Urinary bladder (tissue), 4 donors: ENCODE measurements around the gene GNA12. TPM values are rescaled to one million over a fixed set of nuclear protein-coding genes. Genes with fewer than 3 reads are reported as not detected.
"Not testable (repeated sequence)": the region's sequence is repeated elsewhere in the genome, so short reads cannot be mapped to it uniquely, and the experiment has no call there.

Source experiments
- DNase-seq: peaks from one replicate; pipeline ENCODE4 v3.0.0-alpha.2; 2015; ENCODE audit errors: extremely low spot score
- H3K27ac ChIP-seq: one replicate; pipeline ENCODE4 v1.5.1; 2013; ENCODE audit warnings: low read depth, mild to moderate bottlenecking, moderate library complexity
- H3K36me3 ChIP-seq: one replicate; pipeline ENCODE4 v1.6.1; 2013; ENCODE audit warnings: mild to moderate bottlenecking, moderate library complexity; ENCODE audit not compliant: insufficient read depth
- H3K4me1 ChIP-seq: one replicate; pipeline ENCODE4 v1.6.1; 2013; ENCODE audit warnings: mild to moderate bottlenecking, moderate library complexity; ENCODE audit not compliant: insufficient read depth
- H3K4me3 ChIP-seq: one replicate; pipeline ENCODE4 v1.5.1; 2013; ENCODE audit warnings: low read depth, low read length
- whole genome bisulfite sequencing: extraction: QIAGEN DNeasy Blood & Tissue Kit; methylation state at CpG from one replicate; pipeline ENCODE4 v1.1.7; 2013; 5-methylcytosine and 5-hydroxymethylcytosine counted together
- polyA plus RNA-seq: library from polyadenylated mRNA; stranded (reverse); fragments of 200-250 nt; gene quantifications from one replicate; pipeline ENCODE4 v1.2.3, GENCODE V29; 2013
- total RNA-seq: library from RNA; depleted of rRNA; stranded (reverse); fragments of >200 nt; gene quantifications from one replicate; pipeline ENCODE4 v1.2.3, GENCODE V29; 2014
- donor health status: healthy with polysubstance abuse.
- donor health status: healthy.

The GNA12 gene
- total and polyA plus RNA-seq, 2 donors, result 22.1 to 62.6 TPM

DNA sequence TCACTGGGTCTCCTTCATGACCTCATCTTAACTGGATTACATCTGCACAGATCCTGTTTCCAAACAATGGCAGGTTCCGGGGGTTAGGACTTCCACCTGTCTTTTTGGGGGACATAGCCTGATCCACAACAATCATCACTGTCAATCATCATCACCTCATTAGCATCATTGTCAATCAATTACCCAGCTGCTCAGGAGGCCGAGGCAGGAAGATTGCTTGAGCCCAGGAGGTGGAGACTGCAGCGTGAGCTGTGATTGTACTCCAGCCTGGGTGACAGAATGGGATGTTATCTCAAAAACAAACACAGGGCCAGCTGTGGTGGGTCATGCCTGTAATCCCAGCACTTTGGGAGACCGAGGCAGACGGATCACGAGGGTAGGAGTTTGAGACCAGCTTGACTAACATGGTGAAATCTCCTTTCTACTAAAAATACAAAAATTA lies 137.4 kb downstream of the GNA12 start:
- no peak for DNase-seq
- Histone ChIP-seq H3K36me3 (no peaks in the 10 kb centered on the region), H3K4me3 (no peak overlapping the region), H3K4me1 (no peaks in the 10 kb centered on the region), H3K27ac (no peak overlapping the region)
- 48% methylated on average over 6 of the region's 6 CpGs for WGBS

DNA sequence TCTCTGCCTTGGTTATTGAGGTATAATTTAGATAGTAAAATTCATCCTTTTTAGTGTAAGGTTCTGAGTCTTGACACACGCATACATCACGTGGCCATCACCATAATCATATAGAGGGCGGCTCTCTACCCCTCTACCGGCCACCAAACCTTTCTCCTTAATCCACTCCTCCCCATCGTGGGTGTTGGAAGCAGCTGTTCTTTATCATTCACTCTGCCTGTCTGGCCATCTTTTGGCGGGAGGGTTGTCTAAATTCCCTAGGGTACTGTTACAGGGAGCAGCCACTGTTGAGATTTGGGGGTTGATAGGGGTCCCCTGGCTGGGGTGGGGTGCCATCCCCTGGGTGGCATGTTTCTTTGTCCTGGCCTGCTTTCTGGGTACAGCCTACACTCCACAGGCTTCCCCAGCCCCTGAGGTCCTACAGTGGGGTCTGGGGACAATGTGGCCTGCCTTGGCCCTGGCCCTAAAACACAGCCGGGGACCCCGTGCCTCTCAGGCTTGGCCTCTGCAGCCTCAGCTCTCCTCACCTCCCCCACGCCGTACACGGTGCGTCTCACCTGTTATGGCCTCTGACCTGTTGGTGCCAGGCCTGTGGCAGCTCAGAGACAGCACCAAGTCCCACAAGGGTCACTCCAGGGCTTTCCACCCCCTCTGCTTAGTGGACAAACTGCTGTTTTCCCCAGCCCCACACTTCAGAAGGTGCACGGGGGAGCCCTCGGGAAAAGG lies 138.6 kb downstream of the GNA12 start:
- DNase-seq, result no peak
- no peak overlapping the region for H3K4me3 ChIP-seq
- no peaks in the 10 kb centered on the region for H3K36me3 ChIP-seq
- H3K27ac ChIP-seq, result no peak overlapping the region
- WGBS, result 82% methylated on average over 14 of the region's 14 CpGs
- H3K4me1 ChIP-seq, result no peaks in the 10 kb centered on the region

DNA sequence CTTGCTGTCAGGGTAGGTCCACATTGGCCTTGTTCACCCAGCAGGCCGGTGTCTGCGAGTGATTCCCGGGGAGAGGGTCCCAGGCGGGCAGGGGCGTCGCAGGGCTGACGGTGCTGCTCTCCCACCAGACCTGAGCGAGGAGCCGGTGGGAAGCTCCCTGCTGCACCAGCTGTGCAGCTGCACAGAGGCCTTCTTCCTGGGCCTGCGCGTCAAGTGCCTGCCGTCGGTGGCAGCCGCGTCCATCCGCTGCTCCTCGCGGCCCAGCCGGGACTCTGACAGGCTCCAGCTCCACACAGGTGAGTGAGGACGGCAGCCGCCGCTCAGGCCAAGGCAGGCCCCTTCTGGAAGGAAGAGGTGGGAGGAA lies 141.5 kb downstream of the GNA12 start:
- WGBS, result 86% methylated on average over 22 of the region's 22 CpGs
- Histone ChIP-seq H3K27ac (no peak overlapping the region), H3K4me3 (no peak overlapping the region), H3K36me3 (no peaks in the 10 kb centered on the region), H3K4me1 (no peaks in the 10 kb centered on the region)
- DNase-seq, result no peak

DNA sequence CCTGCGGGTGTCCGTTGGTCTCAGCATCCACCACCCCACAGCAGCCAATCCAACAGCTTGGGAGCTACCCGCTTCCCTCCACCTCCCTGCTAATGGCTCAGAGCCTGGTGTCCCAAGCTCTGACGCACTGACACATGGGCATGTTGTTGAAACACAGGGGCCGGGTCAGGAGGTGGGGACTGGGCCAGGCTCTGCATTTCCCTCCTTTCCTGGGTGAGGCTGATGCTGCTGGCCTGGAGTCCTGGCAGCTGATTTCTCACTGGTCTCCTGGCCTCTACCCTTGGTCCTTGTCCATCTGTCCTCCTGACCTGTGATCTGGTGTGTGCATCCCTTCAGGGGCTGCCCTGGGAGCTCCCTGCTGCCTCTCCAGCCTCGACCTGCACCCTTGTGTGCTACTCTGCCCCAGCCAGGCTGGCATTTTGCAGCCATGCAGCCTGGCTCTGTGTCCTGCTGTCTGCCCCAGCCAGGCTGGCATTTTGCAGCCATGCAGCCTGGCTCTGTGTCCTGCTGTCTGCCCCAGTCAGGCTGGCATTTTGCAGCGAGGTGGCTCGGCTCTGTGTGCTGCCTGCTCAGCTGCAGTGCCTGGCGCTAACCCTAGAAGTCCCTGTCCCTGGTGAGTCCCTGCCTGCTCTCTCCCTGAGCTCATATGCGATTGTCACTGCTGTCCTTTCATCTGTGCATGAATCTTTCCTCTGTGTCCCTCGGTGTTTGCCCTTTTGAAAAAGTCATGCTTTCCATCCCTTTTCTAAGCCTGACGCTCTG lies 142.1 kb downstream of the GNA12 start:
- H3K36me3 ChIP-seq, result no peaks in the 10 kb centered on the region
- no peak overlapping the region for H3K27ac ChIP-seq
- 71% methylated on average over 12 of the region's 12 CpGs for WGBS
- DNase-seq, result no peak
- no peaks in the 10 kb centered on the region for H3K4me1 ChIP-seq
- H3K4me3 ChIP-seq, result no peak overlapping the region

DNA sequence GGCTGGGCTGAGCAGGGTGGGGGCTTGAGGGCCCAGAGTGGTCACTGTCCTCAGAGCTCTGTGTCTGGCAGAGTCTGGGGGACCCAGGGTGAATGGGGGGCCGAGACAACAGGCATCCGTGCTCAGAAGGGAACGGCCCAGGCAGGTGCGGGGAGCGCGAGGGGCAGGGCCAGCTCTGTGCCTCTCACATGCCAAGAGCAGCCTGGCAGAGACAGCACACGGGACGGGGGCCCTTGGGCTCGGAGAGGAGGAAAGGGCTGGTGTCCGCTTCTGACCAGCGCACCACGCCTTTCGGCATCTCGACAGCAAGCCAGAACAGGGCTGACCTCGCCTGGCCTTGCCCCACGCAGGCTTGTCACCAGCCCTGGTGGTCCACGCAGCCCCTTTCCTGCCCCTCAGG lies 142.7 kb downstream of the GNA12 start:
- Histone ChIP-seq H3K4me1 (no peaks in the 10 kb centered on the region), H3K4me3 (no peak overlapping the region), H3K36me3 (no peaks in the 10 kb centered on the region), H3K27ac (no peak overlapping the region)
- DNase-seq, result no peak
- WGBS, result 83% methylated on average over 17 of the region's 17 CpGs

DNA sequence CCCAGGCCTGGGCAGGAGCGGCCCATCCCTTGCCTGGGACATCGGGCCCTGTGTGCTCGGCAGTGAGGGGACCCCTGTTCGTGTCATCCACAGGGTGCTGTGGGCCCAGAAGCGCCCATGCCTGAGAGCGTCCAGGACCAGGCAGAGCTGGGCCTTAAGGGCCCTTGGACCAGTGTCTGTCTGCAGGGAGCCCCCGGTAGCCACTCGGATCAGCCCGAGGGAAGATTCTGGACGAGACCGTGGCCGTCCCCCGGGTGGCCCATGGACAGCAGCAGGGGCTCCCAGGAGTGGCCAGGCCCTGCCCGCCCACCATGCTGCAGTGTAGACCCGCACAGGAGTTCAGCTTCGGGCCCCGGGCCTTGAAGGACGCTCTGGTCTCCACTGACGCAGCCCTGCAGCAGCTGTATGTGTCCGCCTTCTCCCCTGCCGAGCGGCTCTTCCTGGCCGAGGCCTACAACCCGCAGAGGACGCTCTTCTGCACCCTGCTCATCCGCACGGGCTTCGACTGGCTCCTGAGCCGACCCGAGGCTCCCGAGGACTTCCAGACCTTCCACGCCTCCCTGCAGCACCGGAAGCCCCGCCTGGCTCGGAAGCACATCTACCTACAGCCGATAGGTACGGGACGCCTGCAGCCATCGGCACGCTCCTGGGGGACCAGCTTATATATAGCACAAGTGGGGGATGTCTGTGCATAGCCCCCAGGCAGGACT lies 143.8 kb downstream of the GNA12 start:
- Histone ChIP-seq H3K4me3 (no peak overlapping the region), H3K27ac (no peak overlapping the region), H3K36me3 (no peaks in the 10 kb centered on the region), H3K4me1 (no peaks in the 10 kb centered on the region)
- WGBS, result 92% methylated on average over 40 of the region's 40 CpGs
- DNase-seq, result no peak

DNA sequence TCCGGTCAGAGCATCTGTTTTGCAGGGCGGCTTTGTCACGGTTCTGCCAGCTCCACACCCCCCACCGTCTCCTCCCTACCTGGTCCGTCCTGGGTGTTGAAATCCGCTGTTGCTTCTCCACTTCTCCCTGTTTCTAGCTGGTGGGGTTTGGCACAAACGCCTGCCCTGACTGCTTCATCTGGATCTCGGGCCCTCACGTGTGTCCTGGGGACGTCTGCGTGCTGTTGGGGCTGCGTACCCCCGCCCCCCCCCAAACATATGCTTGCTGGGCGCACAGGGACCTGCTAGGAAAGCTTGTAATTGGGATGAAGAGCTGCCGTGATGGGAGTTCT lies 144.9 kb downstream of the GNA12 start:
- 70% methylated on average over 15 of the region's 15 CpGs for WGBS
- no peak for DNase-seq
- no peak overlapping the region for H3K27ac ChIP-seq

DNA sequence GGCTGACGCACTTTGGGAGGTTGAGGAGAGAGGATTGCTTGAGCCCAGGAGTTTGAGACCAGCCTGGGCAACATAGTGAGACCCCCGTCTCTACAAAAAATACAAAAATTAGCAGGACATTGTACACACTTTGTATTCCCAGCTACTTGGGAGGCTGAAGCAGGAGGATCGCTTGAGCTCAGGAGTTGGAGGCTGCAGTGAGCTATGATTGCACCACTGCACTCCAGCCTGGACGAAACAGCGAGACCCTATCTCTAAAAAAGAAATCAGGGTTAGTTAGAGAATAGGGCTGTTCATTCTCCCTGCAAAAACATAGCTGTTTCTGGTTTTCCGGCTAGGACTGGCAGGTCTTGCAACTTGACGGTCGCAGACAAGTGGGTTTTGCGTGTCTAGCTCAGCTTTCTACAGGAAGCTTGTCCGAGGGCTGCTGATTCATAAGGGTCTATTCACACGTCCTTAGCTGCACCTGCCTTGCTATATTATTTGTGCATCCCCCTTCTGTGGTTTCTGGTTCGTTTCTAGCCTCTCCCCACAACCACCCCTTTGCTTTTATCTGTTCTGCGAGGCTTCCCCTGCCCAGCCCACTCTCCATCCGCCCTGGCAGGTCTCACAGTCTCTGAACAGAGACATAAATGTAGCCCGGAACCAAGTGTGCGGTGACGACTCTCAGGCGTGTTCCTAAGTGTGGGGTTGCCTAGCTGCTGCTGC lies 145.4 kb downstream of the GNA12 start:
- Histone ChIP-seq H3K36me3 (no peaks in the 10 kb centered on the region), H3K4me1 (no peaks in the 10 kb centered on the region), H3K4me3 (no peak overlapping the region), H3K27ac (no peak overlapping the region)
- WGBS, result 60% methylated on average over 18 of the region's 18 CpGs
- no peak for DNase-seq

More for the DNA sequence above, 144.9 kb downstream of the GNA12 start:
- Histone ChIP-seq H3K4me1 (no peaks in the 10 kb centered on the region), H3K4me3 (no peak overlapping the region), H3K36me3 (no peaks in the 10 kb centered on the region)

DNA sequence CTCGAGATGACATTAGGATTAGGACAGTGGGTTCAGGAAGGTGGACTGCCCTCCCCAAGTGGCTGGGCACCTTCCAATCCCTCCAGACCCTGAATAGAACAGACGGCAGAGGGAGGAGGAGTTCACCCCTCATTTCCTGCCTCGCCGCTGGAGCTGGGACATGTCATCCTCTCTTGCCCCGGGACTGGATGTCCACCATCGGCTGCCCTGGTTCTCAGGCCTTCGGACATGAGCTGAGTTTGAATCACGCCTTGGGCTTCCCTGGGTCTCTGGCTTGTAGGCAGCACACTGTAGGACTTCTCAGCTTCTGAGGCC lies 150.0 kb downstream of the GNA12 start:
- not testable (repeated sequence) for DNase-seq, H3K27ac ChIP-seq, H3K4me3 ChIP-seq, H3K36me3 ChIP-seq, H3K4me1 ChIP-seq
- WGBS, result 74% methylated on average over 8 of the region's 8 CpGs

DNA sequence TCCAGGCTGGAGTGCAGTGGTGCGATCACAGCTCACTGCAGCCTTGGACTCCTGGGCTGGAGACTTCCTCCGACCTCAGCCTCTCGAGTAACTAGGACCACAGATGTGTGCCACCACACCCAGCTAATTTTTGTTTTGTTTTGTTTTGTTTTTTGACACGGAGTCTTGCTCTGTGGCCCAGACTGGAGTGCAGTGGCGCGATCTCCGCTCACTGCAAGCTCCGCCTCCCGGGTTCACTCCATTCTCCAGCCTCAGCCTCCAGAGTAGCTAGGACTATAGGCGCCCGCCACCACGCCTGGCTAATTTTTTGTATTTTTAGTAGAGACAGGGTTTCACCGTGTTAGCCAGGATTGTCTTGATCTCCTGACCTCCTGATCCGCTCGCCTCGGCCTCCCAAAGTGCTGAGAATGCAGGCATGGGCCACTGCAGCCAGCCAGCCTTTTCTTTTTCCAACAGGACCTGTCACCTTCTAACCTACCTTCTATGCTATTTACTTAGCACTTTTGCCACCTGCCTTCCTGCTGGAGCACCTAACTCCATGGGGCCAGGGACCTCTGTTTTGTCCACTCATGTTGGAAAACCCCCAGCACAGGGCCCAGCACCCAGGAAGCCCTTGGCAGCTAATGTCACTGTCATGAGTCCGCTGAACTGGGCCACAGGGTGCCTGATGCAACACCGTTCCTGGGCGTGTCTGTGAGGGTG lies 150.5 kb downstream of the GNA12 start:
- 90% methylated on average over 19 of the region's 19 CpGs for WGBS

DNA sequence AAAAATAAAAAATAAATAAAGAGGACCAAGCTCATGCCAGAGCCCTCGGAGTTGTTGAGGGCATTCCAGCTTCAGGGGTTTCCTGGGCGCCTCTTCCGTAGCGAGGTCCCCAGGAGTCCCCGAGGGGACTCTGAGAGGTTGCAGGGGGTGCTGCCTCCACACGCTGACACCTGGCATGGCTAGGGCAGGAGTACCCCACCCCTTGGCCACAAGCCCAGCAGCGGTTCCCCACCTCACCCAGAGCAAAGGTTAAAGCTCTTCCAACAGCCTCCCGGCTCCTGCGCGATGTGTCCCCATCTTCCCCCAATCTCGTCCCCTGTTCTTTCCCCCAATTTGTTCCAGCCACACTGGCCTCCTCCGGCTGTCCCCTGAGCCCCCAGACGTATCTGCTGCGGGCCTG lies 151.6 kb downstream of the GNA12 start:
- DNase-seq, result no peak
- WGBS, result 86% methylated on average over 14 of the region's 14 CpGs
- Histone ChIP-seq H3K4me3 (no peak overlapping the region), H3K4me1 (no peaks in the 10 kb centered on the region), H3K27ac (no peak overlapping the region), H3K36me3 (no peaks in the 10 kb centered on the region)

More for the DNA sequence above, 150.5 kb downstream of the GNA12 start:
- DNase-seq, H3K27ac ChIP-seq, H3K4me1 ChIP-seq, H3K36me3 ChIP-seq, H3K4me3 ChIP-seq: not testable (repeated sequence)

DNA sequence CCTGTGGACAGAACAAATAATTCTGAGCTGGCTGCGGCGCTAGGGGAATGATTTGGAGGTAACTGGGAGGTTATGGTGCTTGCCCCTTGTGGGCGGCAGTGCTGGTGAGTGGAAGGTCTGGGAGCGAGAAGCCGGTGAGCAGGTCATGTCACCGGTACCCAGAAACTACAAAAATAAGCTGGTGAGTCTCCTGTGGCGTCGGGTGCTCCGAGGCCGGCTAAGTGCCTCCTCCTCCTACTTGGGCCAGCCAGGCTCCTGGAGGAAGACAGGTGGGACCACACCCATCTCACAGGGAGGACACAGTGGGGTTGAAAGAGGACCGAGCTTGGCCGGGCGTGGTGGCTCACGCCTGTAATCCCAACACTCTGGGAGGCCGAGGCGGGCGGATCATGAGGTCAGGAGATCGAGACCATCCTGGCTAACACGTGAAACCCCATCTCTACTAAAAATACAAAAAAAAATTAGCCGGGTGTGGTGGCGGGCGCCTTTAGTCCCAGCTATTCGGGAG lies 152.1 kb downstream of the GNA12 start:
- not testable (repeated sequence) for H3K36me3 ChIP-seq, H3K27ac ChIP-seq, H3K4me1 ChIP-seq, H3K4me3 ChIP-seq, DNase-seq
- WGBS, result 92% methylated on average over 23 of the region's 23 CpGs
